ENCODE results near the gene SLCO4A1.

- TF ChIP-seq, protein P1, sequence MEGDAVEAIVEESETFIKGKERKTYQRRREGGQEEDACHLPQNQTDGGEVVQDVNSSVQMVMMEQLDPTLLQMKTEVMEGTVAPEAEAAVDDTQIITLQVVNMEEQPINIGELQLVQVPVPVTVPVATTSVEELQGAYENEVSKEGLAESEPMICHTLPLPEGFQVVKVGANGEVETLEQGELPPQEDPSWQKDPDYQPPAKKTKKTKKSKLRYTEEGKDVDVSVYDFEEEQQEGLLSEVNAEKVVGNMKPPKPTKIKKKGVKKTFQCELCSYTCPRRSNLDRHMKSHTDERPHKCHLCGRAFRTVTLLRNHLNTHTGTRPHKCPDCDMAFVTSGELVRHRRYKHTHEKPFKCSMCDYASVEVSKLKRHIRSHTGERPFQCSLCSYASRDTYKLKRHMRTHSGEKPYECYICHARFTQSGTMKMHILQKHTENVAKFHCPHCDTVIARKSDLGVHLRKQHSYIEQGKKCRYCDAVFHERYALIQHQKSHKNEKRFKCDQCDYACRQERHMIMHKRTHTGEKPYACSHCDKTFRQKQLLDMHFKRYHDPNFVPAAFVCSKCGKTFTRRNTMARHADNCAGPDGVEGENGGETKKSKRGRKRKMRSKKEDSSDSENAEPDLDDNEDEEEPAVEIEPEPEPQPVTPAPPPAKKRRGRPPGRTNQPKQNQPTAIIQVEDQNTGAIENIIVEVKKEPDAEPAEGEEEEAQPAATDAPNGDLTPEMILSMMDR (IDR thresholded peaks at IDR 0.05), result no peak
- TF ChIP-seq POLR2AphosphoS5 (IDR thresholded peaks at IDR 0.05; ENCODE audit: insufficient read depth in 1 of 2, low read depth in 1 of 2) (peak in 1 of 2 donors; percentile 9), POLR2A (IDR thresholded peaks at IDR 0.05) (no peak)
These were observed 14.8 kb downstream of the SLCO4A1 start for GRCh38 chr20:62656919-62657588.

Measured in vagina (tissue), 2 donors.